WTC11 (cell line): Measurements from ENCODE around the gene NAALAD2. TPM values are rescaled to one million over a fixed set of nuclear protein-coding genes. Genes with fewer than 3 reads are reported as not detected.
A peak's percentile ranks its signal among the peaks of the same experiment; 100 is the strongest.

Experiments
- CBFB ChIP-seq: sonication (generic); formaldehyde crosslinking; IDR thresholded peaks from 2 replicates; pipeline ENCODE4 v1.8.1; 2022; ENCODE audit warnings: mild to moderate bottlenecking, low read depth, missing genetic modification reagents
- ETV6 ChIP-seq: sonication (generic); formaldehyde crosslinking; IDR thresholded peaks from 2 replicates; pipeline ENCODE4 v1.8.1; 2022; ENCODE audit warnings: mild to moderate bottlenecking, missing genetic modification reagents
- FOXP1 ChIP-seq: sonication (generic); formaldehyde crosslinking; IDR thresholded peaks from 2 replicates; pipeline ENCODE4 v1.8.0; 2022; ENCODE audit warnings: missing genetic modification reagents, mild to moderate bottlenecking, moderate library complexity, borderline replicate concordance
- HMGXB4 ChIP-seq: sonication (generic); formaldehyde crosslinking; IDR thresholded peaks from 2 replicates; pipeline ENCODE4 v1.8.1; 2023; ENCODE audit warnings: mild to moderate bottlenecking, moderate library complexity, missing genetic modification reagents
- NFATC4 ChIP-seq: fragments of 250-450 bp; sonication (Bioruptor Pico); IDR thresholded peaks from 2 replicates; pipeline ENCODE4 v1.9.0; 2021; ENCODE audit warnings: mild to moderate bottlenecking
- NR2C2 ChIP-seq: sonication (generic); formaldehyde crosslinking; IDR thresholded peaks from 2 replicates; pipeline ENCODE4 v1.8.0; 2022; ENCODE audit warnings: mild to moderate bottlenecking, missing genetic modification reagents
- PRDM15 ChIP-seq: sonication (generic); formaldehyde crosslinking; IDR thresholded peaks from 2 replicates; pipeline ENCODE4 v1.8.0; 2022; ENCODE audit warnings: missing genetic modification reagents
- PREB ChIP-seq: sonication (generic); formaldehyde crosslinking; IDR thresholded peaks from 2 replicates; pipeline ENCODE4 v1.8.1; 2022; ENCODE audit warnings: mild to moderate bottlenecking, missing genetic modification reagents, moderate library complexity, borderline replicate concordance
- PRRX2 ChIP-seq: fragments of 250-450 bp; sonication (Bioruptor Pico); IDR thresholded peaks from 2 replicates; pipeline ENCODE4 v1.8.0; 2021; ENCODE audit warnings: mild to moderate bottlenecking
- RELA ChIP-seq: sonication (generic); formaldehyde crosslinking; IDR thresholded peaks from 2 replicates; pipeline ENCODE4 v1.8.1; 2022; ENCODE audit warnings: missing genetic modification reagents, mild to moderate bottlenecking, borderline replicate concordance
- STAT6 ChIP-seq: sonication (generic); formaldehyde crosslinking; conservative IDR thresholded peaks from 2 replicates; pipeline ENCODE4 v1.8.1; 2023; ENCODE audit warnings: mild to moderate bottlenecking, low read depth, missing genetic modification reagents, moderate library complexity
- ZNF317 ChIP-seq: sonication (generic); formaldehyde crosslinking; IDR thresholded peaks from 2 replicates; pipeline ENCODE4 v1.8.1; 2023; ENCODE audit warnings: low read depth, mild to moderate bottlenecking, moderate library complexity, missing genetic modification reagents, borderline replicate concordance
- ZNF512 ChIP-seq: sonication (generic); formaldehyde crosslinking; IDR thresholded peaks from 2 replicates; pipeline ENCODE4 v1.8.1; 2022; ENCODE audit warnings: missing genetic modification reagents, borderline replicate concordance
- ZNF532 ChIP-seq: fragments of 250-450 bp; sonication (Bioruptor Pico); IDR thresholded peaks from 2 replicates; pipeline ENCODE4 v1.9.0; 2021; ENCODE audit warnings: mild to moderate bottlenecking, borderline replicate concordance
- ZNF671 ChIP-seq: fragments of 250-450 bp; sonication (Bioruptor Pico); IDR thresholded peaks from 2 replicates; pipeline ENCODE4 v1.8.0; 2021; ENCODE audit warnings: mild to moderate bottlenecking
- total RNA-seq: library from RNA; stranded (reverse); gene quantifications from 3 replicates; pipeline ENCODE4 v1.2.3, GENCODE V29; 2021
- TF ChIP-seq, protein P1 (sequence below): fragments of 250-450 bp; sonication (Bioruptor Pico); IDR thresholded peaks from 2 replicates; pipeline ENCODE4 v2.1.2; 2022; ENCODE audit warnings: mild to moderate bottlenecking, moderate library complexity
- TF ChIP-seq, protein P2 (sequence below): sonication (generic); formaldehyde crosslinking; IDR thresholded peaks from 2 replicates; pipeline ENCODE4 v1.8.1; 2022; ENCODE audit warnings: low read depth, missing genetic modification reagents, borderline replicate concordance
- TF ChIP-seq, protein P3 (sequence below): sonication (generic); formaldehyde crosslinking; IDR thresholded peaks from 2 replicates; pipeline ENCODE4 v1.8.0; 2022; ENCODE audit warnings: mild to moderate bottlenecking, missing genetic modification reagents

The NAALAD2 gene
- total RNA-seq, 1 experiment from 2014 or later: 3.7 TPM

DNA sequence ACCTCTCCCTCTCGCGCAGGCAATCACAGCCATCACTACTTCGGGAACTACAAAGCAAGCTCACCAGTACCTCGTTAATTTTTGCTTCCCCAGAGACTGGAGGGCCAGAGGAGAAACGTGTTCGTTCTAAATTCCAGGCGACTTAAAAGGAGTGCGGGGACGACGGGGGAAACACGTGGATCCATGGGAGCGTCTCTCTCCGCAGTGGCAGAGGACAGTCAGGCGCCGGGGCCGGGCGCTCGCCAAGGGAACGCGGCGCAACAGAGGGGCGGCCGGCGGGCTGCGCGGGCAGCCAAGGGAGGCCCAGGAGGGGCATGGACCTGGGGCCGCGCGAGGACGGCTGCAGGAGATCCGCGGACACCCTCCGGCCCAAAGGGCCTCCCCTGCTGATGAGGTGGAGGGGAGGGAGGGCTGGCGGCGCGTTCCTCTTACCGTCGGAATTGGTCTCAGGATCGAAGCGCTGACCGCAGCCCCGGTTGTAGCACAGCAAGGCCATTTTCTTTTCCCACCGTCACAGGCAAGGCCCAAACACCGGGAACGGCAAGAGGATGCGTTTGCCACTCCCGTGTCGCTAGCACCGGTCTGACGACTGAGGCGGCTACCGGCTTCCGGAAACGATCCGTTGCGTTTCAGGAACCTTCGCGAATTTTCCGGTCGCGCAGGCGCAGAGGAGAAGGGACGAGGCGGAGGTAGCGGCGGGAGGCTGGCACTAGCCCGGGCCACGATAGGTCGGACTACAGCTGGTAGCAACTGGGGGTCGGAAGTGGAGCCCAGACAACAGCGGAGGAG is 88.2 kb downstream of the NAALAD2 start, which contains the start of gene CHORDC1 (continued):
- peak; percentile 79 for TF ChIP-seq HMGXB4 (CRISPR knock-in tag)
- no peak for TF ChIP-seq NFATC4 (CRISPR knock-in tag)
- no peak for TF ChIP-seq CBFB
- TF ChIP-seq ZNF317 (CRISPR knock-in tag): no peak
- TF ChIP-seq, protein P1, sequence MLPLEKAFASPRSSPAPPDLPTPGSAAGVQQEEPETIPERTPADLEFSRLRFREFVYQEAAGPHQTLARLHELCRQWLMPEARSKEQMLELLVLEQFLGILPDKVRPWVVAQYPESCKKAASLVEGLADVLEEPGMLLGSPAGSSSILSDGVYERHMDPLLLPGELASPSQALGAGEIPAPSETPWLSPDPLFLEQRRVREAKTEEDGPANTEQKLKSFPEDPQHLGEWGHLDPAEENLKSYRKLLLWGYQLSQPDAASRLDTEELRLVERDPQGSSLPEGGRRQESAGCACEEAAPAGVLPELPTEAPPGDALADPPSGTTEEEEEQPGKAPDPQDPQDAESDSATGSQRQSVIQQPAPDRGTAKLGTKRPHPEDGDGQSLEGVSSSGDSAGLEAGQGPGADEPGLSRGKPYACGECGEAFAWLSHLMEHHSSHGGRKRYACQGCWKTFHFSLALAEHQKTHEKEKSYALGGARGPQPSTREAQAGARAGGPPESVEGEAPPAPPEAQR (CRISPR knock-in tag): no peak
- TF ChIP-seq ETV6 (CRISPR knock-in tag): peak; percentile 97
- TF ChIP-seq ZNF512 (CRISPR knock-in tag): no peak
- TF ChIP-seq STAT6 (CRISPR knock-in tag): no peak
- TF ChIP-seq PRDM15 (CRISPR knock-in tag): no peak
- TF ChIP-seq, protein P2, sequence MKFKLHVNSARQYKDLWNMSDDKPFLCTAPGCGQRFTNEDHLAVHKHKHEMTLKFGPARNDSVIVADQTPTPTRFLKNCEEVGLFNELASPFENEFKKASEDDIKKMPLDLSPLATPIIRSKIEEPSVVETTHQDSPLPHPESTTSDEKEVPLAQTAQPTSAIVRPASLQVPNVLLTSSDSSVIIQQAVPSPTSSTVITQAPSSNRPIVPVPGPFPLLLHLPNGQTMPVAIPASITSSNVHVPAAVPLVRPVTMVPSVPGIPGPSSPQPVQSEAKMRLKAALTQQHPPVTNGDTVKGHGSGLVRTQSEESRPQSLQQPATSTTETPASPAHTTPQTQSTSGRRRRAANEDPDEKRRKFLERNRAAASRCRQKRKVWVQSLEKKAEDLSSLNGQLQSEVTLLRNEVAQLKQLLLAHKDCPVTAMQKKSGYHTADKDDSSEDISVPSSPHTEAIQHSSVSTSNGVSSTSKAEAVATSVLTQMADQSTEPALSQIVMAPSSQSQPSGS (CRISPR knock-in tag): no peak
- no peak for TF ChIP-seq NR2C2
- TF ChIP-seq RELA (CRISPR knock-in tag): no peak
- TF ChIP-seq PREB (CRISPR knock-in tag): no peak
- TF ChIP-seq ZNF532 (CRISPR knock-in tag): no peak
- no peak for TF ChIP-seq ZNF671 (CRISPR knock-in tag)
- TF ChIP-seq PRRX2 (CRISPR knock-in tag): no peak
- TF ChIP-seq, protein P3, sequence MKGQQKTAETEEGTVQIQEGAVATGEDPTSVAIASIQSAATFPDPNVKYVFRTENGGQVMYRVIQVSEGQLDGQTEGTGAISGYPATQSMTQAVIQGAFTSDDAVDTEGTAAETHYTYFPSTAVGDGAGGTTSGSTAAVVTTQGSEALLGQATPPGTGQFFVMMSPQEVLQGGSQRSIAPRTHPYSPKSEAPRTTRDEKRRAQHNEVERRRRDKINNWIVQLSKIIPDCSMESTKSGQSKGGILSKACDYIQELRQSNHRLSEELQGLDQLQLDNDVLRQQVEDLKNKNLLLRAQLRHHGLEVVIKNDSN: no peak
- TF ChIP-seq FOXP1 (CRISPR knock-in tag): peak; percentile 82
